Measurements from ENCODE around the gene DLGAP1.
"Not testable (repeated sequence)": the region's sequence is repeated elsewhere in the genome, so short reads cannot be mapped to it uniquely, and the experiment has no call there.

Gene DLGAP1

GRCh38 chr18:4309227-4309626 lies 145.9 kb downstream of the DLGAP1 start:
- no peak for DNase-seq
- intact Hi-C loops (cut with DNase I): no loop called here

- intact Hi-C loops (cut with DNase I): no loop called here
- no peak for DNase-seq
Observed at GRCh38 chr18:4308576-4308975, 146.5 kb downstream of the DLGAP1 start.

GRCh38 chr18:4299395-4299794 lies 155.7 kb downstream of the DLGAP1 start:
- no peak for DNase-seq
- intact Hi-C loops (cut with DNase I): no loop called here

GRCh38 chr18:4293337-4293736 lies 161.8 kb downstream of the DLGAP1 start:
- intact Hi-C loops (cut with DNase I): no loop called here
- DNase-seq: no peak

- no peak for DNase-seq
- intact Hi-C loops (cut with DNase I): no loop called here
Observed at GRCh38 chr18:4292696-4293095, 162.4 kb downstream of the DLGAP1 start.

- intact Hi-C loops (cut with DNase I); DNase-seq: not testable (repeated sequence)
Observed at GRCh38 chr18:4287340-4287739, 167.8 kb downstream of the DLGAP1 start.

- intact Hi-C loops (cut with DNase I): no loop called here
Observed at GRCh38 chr18:4286256-4286655, 168.9 kb downstream of the DLGAP1 start.

GRCh38 chr18:4285525-4285924 lies 169.6 kb downstream of the DLGAP1 start:
- no peak for DNase-seq
- intact Hi-C loops (cut with DNase I): no loop called here

More at GRCh38 chr18:4286256-4286655, 168.9 kb downstream of the DLGAP1 start:
- no peak for DNase-seq

- intact Hi-C loops (cut with DNase I): no loop called here
- DNase-seq: no peak
Observed at GRCh38 chr18:4284528-4284927, 170.6 kb downstream of the DLGAP1 start.

GRCh38 chr18:4283746-4284291 lies 171.3 kb downstream of the DLGAP1 start:
- intact Hi-C loops (cut with DNase I): no loop called here

GRCh38 chr18:4282954-4283353 lies 172.2 kb downstream of the DLGAP1 start:
- DNase-seq: no peak
- intact Hi-C loops (cut with DNase I): no loop called here

More at GRCh38 chr18:4283746-4284291, 171.3 kb downstream of the DLGAP1 start:
- no peak for DNase-seq

GRCh38 chr18:4276953-4277585 lies 178.0 kb downstream of the DLGAP1 start:
- no peak for DNase-seq
- intact Hi-C loops (cut with DNase I): no loop called here

- no peak for DNase-seq
- intact Hi-C loops (cut with DNase I): no loop called here
Observed at GRCh38 chr18:4271952-4272351, 183.2 kb downstream of the DLGAP1 start.

GRCh38 chr18:4270988-4271387 lies 184.1 kb downstream of the DLGAP1 start:
- intact Hi-C loops (cut with DNase I): no loop called here
- no peak for DNase-seq

- DNase-seq: no peak
- intact Hi-C loops (cut with DNase I): no loop called here
Observed at GRCh38 chr18:4270016-4270415, 185.1 kb downstream of the DLGAP1 start.

GRCh38 chr18:4267641-4268040 lies 187.5 kb downstream of the DLGAP1 start:
- DNase-seq: no peak
- intact Hi-C loops (cut with DNase I): no loop called here

GRCh38 chr18:4264347-4264791 lies 190.7 kb downstream of the DLGAP1 start:
- intact Hi-C loops (cut with DNase I): no loop called here
- no peak for DNase-seq

- intact Hi-C loops (cut with DNase I): no loop called here
- DNase-seq: no peak
Observed at GRCh38 chr18:4260107-4260506, 195.0 kb downstream of the DLGAP1 start.

GRCh38 chr18:4256766-4257417 lies 198.2 kb downstream of the DLGAP1 start:
- no peak for DNase-seq
- intact Hi-C loops (cut with DNase I): no loop called here

GRCh38 chr18:4254840-4255239 lies 200.3 kb downstream of the DLGAP1 start:
- intact Hi-C loops (cut with DNase I): no loop called here
- DNase-seq: no peak

- intact Hi-C loops (cut with DNase I): no loop called here
- no peak for DNase-seq
Observed at GRCh38 chr18:4252829-4253228, 202.3 kb downstream of the DLGAP1 start.

Data from head of caudate nucleus (tissue), 42 donors.